GM18508 (cell line): ENCODE data around the gene GIGYF1.

Experiments
- ATAC-seq: cut with Tn5 transposase; IDR thresholded peaks from one replicate; pipeline ENCODE4 v1.9.1; 2021; ENCODE audit warnings: moderate number of reproducible peaks; ENCODE audit not compliant: insufficient read depth, unreplicated experiment

The GIGYF1 gene

GRCh38 chr7:100685049-100685605 is 8.9 kb downstream of the GIGYF1 start:
- no peak for ATAC-seq

DNA sequence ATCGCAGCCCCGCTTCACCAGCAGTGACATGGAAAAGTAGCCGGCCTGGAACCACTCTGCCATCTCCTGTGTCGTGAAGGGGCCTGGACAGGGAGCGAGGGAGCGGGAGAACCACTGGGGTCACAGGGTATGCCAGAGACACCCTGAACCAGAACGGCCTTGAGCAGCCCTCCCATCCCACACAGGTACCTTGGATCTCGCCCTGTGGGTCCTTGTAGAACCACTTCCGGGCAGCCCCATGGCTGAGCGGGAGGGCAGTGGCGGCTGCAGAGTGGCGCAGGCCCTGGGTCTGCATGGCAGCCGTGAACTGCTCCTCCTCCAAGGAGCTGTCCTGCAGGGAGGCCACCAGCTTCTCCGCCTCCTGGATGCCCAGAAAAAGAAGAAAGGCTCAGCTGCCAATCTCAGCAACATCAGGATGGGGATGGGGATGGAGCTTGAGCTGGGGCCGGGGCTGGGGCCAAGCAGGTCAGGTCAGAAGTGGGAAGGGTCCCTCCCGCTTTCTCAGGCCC is 9.5 kb downstream of the GIGYF1 start:
- no peak for ATAC-seq

DNA sequence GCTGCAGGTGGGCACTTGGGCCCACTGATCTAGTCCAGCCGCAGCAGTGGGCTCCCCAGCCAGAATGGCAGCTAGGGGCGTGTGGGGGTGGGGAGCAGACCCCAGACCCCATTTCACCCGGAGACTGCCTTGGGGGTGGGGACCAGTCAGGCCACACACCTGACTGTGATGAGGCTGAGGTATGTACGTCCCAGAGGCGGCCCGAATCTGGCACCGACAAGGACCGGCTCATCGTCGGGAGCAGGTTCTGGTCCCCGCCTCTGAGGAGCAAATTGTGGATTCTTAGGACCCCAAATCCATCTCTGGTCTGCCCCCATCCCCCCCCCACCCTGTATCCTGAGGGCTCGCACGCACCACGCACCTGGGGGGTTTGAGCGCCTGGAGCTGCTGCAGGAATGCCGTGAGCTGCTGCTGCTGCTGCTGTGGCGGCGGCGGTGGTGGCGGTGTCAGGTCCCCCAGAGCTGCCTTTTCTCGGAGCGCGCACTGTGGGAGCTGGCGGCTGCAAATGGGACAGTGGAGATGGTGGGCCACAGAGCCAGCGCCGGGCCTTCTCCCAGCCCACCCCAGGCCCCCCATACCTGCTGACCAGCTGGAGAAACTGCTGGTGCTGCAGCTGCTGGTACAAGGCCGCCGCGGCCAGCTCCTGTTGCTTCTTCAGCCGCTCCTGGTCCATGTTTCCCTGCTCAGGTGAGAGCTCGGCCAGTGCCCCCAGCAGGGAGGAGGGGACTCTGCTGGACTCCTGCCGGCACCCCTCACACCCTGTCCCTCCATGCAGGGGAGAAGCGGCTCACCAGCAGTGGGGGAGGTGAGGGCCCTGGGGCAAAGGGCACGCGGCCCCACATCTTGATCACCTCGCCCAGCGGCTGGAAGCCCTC is 10.2 kb downstream of the GIGYF1 start:
- no peak for ATAC-seq

DNA sequence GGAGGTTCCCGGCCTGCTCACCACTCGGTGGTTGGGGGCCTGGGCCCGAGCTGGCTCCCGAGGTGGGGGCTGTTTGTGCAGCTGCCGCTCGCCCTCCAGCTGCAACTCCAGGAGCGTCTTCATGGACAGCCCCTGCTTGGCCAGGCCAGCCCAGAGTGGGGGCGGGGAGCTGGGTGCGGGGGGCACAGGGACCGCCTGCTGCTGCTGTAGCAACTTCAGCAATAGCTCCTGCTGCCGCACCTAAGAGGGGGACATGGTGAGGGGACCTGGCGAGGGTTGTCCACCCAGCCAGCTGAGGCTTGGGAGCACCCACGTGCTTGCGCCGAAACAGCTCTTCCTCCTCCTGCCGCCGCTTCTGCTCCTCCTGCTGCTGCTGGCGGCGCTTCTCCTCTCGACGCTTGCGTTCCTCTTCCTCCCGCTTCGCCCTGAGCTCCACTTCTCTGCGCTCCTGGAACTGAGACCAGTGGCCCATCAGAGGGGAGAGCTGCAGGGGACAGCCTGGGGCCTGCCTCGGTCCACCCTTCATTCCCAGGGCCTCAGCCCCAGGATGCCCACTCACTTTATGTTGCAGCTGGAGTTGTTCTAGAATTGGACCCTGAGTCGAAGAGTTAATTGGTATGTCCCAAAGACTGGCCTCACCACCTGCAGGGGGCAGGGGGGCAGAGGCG is 10.9 kb downstream of the GIGYF1 start:
- no peak for ATAC-seq

DNA sequence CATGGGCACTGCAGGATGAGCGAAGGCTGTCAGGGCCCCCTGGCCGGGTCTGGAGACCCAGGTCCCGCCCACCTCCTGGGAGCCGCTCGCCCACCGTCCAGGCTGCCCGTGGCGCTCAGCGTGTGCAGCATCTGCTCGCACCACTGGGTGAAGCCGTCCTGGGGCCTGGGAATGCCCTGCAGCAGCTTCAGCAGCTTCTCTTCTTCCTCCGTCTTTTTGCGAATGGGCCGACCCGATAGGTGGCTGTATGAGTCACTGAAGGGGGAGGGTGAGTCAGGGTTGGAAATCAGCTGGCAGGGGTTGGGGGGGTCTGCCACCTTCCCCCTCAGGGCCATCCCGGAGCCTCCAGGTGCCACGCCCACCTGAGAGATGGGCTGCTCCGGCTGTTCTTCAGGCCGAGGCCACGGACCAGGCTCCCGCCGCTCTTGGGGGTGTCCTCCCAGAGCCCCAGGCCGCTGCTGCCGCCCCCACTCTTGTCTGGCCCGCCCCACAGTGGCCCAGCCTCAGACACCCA is 11.8 kb downstream of the GIGYF1 start:
- ATAC-seq = no peak

- ATAC-seq = no peak
Measured at GRCh38 chr7:100681491-100682227, 12.4 kb downstream of the GIGYF1 start.

DNA sequence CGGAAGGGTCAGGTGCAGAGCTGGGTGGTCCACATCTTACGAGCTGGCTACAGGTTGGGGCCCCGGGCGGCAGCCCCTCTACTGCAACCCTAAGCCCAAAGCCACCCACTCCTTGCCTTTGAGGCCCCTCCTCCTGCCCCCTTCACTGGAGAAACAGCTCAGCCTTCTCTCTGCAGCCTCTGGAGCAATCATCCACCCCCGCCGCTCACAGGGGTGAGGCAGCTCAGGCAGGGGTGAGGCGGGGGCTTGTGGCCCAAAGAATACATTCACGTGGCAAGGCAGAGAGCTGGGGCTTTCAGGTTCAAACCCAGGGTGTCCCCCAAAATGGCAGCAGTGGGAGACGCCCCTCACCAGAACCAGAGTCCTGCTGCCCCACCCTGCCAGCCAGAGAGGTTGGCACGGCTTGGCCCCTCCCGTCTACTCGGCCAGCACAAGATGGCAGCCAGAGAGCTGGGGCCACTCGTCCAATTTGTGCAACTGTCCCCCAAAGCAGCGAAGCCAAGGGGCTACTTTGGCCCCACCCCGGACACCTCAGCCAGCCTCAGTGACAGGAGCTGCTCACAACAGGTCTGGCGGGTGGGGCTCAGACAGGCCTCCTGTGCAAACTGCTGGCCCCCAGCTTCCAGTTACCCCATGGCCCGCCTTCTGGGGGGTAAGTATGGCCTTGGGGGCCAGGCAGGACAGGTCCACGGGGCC is 13.3 kb downstream of the GIGYF1 start:
- ATAC-seq = no peak

- ATAC-seq = no peak
Measured at GRCh38 chr7:100679927-100680575, 14.0 kb downstream of the GIGYF1 start.

GRCh38 chr7:100679129-100679926 is 14.7 kb downstream of the GIGYF1 start:
- ATAC-seq = no peak

- ATAC-seq = no peak
Measured at GRCh38 chr7:100678291-100678984, 15.6 kb downstream of the GIGYF1 start.

- ATAC-seq = no peak
Measured at GRCh38 chr7:100677308-100678267, 16.5 kb downstream of the GIGYF1 start.

GRCh38 chr7:100676501-100677306 is 17.3 kb downstream of the GIGYF1 start:
- ATAC-seq = no peak

- ATAC-seq = no peak
Measured at GRCh38 chr7:100675581-100676350, 18.3 kb downstream of the GIGYF1 start.

- no peak for ATAC-seq
Measured at GRCh38 chr7:100675105-100675451, 19.0 kb downstream of the GIGYF1 start.

DNA sequence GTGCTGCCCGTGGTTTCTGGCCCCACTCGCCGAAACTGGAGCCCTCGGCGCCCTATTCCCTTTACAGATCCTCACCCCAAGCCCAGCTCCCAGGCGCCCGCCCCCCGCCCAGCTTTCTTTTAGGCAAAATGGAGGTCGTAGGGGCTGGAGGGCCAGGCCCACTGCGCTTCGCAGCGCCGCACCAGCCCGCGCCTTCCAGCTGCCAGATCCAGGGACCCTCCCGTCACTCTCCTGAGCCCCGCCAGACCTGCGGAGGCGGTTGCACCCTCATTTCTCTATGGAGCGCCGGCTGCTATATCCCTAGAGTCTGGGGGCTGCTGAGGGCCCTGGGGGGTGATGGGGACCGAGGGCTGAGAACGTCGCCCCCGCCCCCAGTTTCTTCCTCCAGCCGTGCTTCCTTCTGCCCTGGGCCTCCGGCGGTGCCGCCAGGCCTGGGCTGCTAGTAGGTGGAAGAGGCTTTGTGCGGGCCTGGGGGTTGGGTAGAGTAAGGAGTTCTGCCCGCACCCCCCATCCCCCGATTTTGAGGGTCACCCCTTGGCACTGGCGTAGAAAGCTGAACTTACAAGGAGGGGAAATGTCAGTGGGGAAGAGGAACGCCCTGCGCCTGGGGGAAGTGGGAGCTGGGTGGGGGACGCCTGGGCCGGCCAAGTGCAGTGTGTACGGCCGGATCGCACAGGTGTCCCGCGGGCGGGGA is 19.5 kb downstream of the GIGYF1 start:
- no peak for ATAC-seq
